Peyer's patch (tissue), 4 donors: ENCODE data around the gene NCAN. TPM values are rescaled to one million over a fixed set of nuclear protein-coding genes. Genes with fewer than 3 reads are reported as not detected.

Experiments
- DNase-seq, 3 donors: peaks; one replicate each; pipeline ENCODE4 v3.0.0-alpha.2; 2017 to 2019
- H3K27ac ChIP-seq, 4 donors: fragments of 200-600 bp; sonication (generic); one replicate each; pipeline ENCODE4 v1.5.1; 2016 to 2019
- H3K27me3 ChIP-seq, 2 donors: fragments of 200-600 bp; sonication (generic); one replicate each; pipeline ENCODE4 v1.5.1; 2019
- H3K36me3 ChIP-seq, 3 donors: fragments of 200-600 bp; sonication (generic); one replicate each; pipeline ENCODE4 v1.5.1; 2016 to 2019
- H3K4me1 ChIP-seq, 4 donors: fragments of 200-600 bp; sonication (generic); one replicate each; pipeline ENCODE4 v1.5.1; 2016 to 2019
- H3K4me3 ChIP-seq, 4 donors: fragments of 200-600 bp; sonication (generic); 1 replicate in 3 of 4; 2 replicates in 1 of 4; pipeline ENCODE4 v1.5.1; 2016 to 2019; ENCODE audit warnings: mild to moderate bottlenecking in 1 of 4
- H3K9me3 ChIP-seq, 4 donors: fragments of 200-600 bp; sonication (generic); one replicate each; pipeline ENCODE4 v1.5.1; 2016 to 2019; ENCODE audit warnings: mild to moderate bottlenecking in 1 of 4
- POLR2A ChIP-seq, 2 donors: fragments of 450-650 bp; IDR thresholded peaks; one replicate each; pipeline ENCODE4 v1.5.1; 2017; ENCODE audit warnings: antibody characterized with exemption in 2 of 2, mild to moderate bottlenecking in 2 of 2, moderate library complexity in 2 of 2
- total RNA-seq, 4 donors: library from RNA; depleted of rRNA; stranded (reverse); fragments of >200 nt; gene quantifications; one replicate each; pipeline ENCODE4 v1.1.0, GENCODE V29; 2016
- TF ChIP-seq, protein P1 (sequence below), 6 experiments: fragments of 450-650 bp in 4 of 6; fragments of 200-600 bp in 2 of 6; sonication (generic) in 1 of 6; IDR thresholded peaks; one replicate each; pipeline ENCODE4 v1.5.1; 2017 to 2019; ENCODE audit warnings: antibody characterized with exemption in 6 of 6, mild to moderate bottlenecking in 3 of 6, moderate library complexity in 1 of 6

The NCAN gene
- total RNA-seq, 4 donors from 2014 or later, result not detected

DNA sequence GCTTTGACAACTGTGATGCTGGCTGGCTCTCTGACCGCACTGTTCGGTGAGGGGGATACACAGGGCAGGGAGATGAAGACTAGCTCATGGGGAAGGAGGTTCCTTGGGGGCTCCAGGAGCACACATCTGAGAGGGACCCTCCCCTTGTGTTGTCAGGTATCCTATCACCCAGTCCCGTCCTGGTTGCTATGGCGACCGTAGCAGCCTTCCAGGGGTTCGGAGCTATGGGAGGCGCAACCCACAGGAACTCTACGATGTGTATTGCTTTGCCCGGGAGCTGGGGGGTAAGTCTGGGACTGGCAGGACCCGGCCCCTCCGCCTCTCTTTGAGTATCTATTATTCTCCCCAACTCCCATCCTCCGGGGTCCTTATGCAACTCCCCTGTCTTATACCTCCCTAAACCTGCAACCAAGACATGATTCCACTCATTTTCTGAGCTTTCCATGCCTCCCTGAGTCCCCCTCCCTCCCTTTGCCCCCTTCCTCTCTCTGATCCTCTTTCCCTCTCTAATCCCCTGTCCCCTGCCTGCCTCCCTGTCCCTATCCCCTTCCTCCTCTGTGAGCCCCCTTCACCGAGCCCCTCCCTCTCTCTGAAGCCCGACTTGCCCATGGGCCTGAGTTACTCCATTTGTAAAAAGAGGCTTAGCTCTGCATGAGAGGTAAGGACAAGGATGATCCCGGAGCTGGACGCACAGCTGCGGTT is 12.5 kb downstream of the NCAN start:
- H3K4me3 ChIP-seq, result peak overlapping the region in 2 of 4 donors; percentile 52 to 61
- DNase-seq, result no peak
- peaks cover 0 to 11% (median 5%) of the 10 kb centered on the region in 4 donors for H3K4me1 ChIP-seq
- TF ChIP-seq, protein P1, sequence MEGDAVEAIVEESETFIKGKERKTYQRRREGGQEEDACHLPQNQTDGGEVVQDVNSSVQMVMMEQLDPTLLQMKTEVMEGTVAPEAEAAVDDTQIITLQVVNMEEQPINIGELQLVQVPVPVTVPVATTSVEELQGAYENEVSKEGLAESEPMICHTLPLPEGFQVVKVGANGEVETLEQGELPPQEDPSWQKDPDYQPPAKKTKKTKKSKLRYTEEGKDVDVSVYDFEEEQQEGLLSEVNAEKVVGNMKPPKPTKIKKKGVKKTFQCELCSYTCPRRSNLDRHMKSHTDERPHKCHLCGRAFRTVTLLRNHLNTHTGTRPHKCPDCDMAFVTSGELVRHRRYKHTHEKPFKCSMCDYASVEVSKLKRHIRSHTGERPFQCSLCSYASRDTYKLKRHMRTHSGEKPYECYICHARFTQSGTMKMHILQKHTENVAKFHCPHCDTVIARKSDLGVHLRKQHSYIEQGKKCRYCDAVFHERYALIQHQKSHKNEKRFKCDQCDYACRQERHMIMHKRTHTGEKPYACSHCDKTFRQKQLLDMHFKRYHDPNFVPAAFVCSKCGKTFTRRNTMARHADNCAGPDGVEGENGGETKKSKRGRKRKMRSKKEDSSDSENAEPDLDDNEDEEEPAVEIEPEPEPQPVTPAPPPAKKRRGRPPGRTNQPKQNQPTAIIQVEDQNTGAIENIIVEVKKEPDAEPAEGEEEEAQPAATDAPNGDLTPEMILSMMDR (IDR thresholded peaks at IDR 0.05), result no peak
- TF ChIP-seq POLR2A (IDR thresholded peaks at IDR 0.05), result no peak
- H3K9me3 ChIP-seq, result no peaks in the 10 kb centered on the region
- H3K27me3 ChIP-seq, result no peaks in the 10 kb centered on the region
- no peaks in the 10 kb centered on the region for H3K36me3 ChIP-seq
- H3K27ac ChIP-seq, result no peak overlapping the region

DNA sequence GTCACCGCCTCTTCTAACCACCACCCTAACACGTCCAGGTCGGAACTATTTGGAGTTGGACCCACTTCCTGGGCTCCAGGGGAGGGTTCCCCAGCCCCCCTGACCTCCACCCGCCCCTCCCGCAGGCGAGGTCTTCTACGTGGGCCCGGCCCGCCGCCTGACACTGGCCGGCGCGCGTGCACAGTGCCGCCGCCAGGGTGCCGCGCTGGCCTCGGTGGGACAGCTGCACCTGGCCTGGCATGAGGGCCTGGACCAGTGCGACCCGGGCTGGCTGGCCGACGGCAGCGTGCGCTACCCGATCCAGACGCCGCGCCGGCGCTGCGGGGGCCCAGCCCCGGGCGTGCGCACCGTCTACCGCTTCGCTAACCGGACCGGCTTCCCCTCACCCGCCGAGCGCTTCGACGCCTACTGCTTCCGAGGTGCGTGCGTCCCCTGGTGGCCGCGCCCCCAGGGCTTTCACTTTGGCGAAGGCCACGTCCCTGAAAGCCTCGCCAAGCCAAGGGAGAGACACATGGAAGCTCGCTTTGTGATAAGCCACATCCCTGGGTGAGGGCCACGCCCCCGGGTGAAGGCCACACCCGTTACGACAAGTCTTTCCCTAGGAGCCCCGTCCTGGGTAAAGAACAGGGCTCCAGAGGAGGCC is 13.2 kb downstream of the NCAN start:
- peak; percentile 63 to 89 (median 84) for DNase-seq
- TF ChIP-seq, protein P1 (IDR thresholded peaks at IDR 0.05), result peak; percentile 62 to 78 (median 71)
- TF ChIP-seq POLR2A (IDR thresholded peaks at IDR 0.05), result no peak
- no peaks in the 10 kb centered on the region for H3K9me3 ChIP-seq
- peak overlapping the region; percentile 30 to 61 (median 48) for H3K4me3 ChIP-seq
- no peaks in the 10 kb centered on the region for H3K36me3 ChIP-seq
- H3K27ac ChIP-seq, result no peak overlapping the region
- peaks cover 0 to 11% (median 5%) of the 10 kb centered on the region in 4 donors for H3K4me1 ChIP-seq
- H3K27me3 ChIP-seq, result no peaks in the 10 kb centered on the region

DNA sequence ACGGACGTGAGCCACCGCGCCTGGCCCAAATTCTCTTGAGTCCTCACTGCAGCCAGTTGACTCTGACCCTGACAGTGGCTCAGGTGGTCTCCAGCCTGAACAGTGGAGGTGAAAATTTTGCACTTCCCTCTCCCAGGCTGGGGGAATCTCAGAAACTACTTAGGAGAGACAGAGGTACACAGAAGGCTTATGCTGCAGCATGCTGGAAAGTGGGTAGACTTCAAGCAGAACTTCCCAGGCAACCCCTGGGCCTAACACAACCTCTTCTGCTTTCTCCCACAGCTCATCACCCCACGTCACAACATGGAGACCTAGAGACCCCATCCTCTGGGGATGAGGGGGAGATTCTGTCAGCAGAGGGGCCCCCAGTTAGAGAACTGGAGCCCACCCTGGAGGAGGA is 14.4 kb downstream of the NCAN start:
- Histone ChIP-seq H3K27me3 (no peaks in the 10 kb centered on the region), H3K4me1 (peaks cover 0 to 11% (median 5%) of the 10 kb centered on the region in 4 donors), H3K36me3 (no peaks in the 10 kb centered on the region), H3K27ac (no peak overlapping the region), H3K4me3 (no peak overlapping the region), H3K9me3 (no peaks in the 10 kb centered on the region)
- no peak for TF ChIP-seq POLR2A (IDR thresholded peaks at IDR 0.05)
- TF ChIP-seq, protein P1 (IDR thresholded peaks at IDR 0.05), result no peak
- DNase-seq, result no peak

DNA sequence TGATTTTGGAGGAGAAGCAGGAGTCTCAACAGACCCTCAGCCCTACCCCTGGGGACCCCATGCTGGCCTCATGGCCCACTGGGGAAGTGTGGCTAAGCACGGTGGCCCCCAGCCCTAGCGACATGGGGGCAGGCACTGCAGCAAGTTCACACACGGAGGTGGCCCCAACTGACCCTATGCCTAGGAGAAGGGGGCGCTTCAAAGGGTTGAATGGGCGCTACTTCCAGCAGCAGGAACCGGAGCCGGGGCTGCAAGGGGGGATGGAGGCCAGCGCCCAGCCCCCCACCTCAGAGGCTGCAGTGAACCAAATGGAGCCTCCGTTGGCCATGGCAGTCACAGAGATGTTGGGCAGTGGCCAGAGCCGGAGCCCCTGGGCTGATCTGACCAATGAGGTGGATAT is 14.9 kb downstream of the NCAN start:
- Histone ChIP-seq H3K9me3 (no peaks in the 10 kb centered on the region), H3K27ac (no peak overlapping the region), H3K4me3 (no peak overlapping the region), H3K4me1 (peaks cover 0 to 11% (median 5%) of the 10 kb centered on the region in 4 donors), H3K27me3 (no peaks in the 10 kb centered on the region), H3K36me3 (no peaks in the 10 kb centered on the region)
- TF ChIP-seq, protein P1 (IDR thresholded peaks at IDR 0.05), result no peak
- TF ChIP-seq POLR2A (IDR thresholded peaks at IDR 0.05), result no peak
- no peak for DNase-seq

DNA sequence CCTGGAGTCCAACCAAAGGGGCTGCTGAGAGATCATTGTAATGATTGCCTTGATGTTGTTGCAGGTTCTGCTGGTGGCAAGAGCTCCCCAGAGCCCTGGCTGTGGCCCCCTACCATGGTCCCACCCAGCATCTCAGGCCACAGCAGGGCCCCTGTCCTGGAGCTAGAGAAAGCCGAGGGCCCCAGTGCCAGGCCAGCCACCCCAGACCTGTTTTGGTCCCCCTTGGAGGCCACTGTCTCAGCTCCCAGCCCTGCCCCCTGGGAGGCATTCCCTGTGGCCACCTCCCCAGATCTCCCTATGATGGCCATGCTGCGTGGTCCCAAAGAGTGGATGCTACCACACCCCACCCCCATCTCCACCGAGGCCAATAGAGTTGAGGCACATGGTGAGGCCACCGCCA is 15.5 kb downstream of the NCAN start:
- DNase-seq, result no peak
- TF ChIP-seq POLR2A (IDR thresholded peaks at IDR 0.05), result no peak
- TF ChIP-seq, protein P1 (IDR thresholded peaks at IDR 0.05), result no peak
- Histone ChIP-seq H3K27ac (no peak overlapping the region), H3K4me1 (peaks cover 0 to 11% (median 5%) of the 10 kb centered on the region in 4 donors), H3K27me3 (no peaks in the 10 kb centered on the region), H3K4me3 (no peak overlapping the region), H3K9me3 (no peaks in the 10 kb centered on the region), H3K36me3 (no peaks in the 10 kb centered on the region)
